ENCODE measurements around the gene ZNF804A.
"Not testable (repeated sequence)": the region's sequence is repeated elsewhere in the genome, so short reads cannot be mapped to it uniquely, and the experiment has no call there.

ZNF804A gene

GRCh38 chr2:184728411-184728810 is 130.1 kb downstream of the ZNF804A start:
- no peak for DNase-seq (ENCODE audit: low spot score)

GRCh38 chr2:184729581-184729980 is 131.3 kb downstream of the ZNF804A start:
- no peak for DNase-seq (ENCODE audit: low spot score)

GRCh38 chr2:184730288-184730687 is 132.0 kb downstream of the ZNF804A start:
- no peak for DNase-seq (ENCODE audit: low spot score)

GRCh38 chr2:184734338-184734737 is 136.0 kb downstream of the ZNF804A start:
- DNase-seq (ENCODE audit: low spot score) = no peak

GRCh38 chr2:184735611-184736010 is 137.3 kb downstream of the ZNF804A start:
- DNase-seq (ENCODE audit: low spot score) = no peak

- DNase-seq (ENCODE audit: low spot score) = no peak
Observed at GRCh38 chr2:184743096-184743495, 144.8 kb downstream of the ZNF804A start.

- DNase-seq (ENCODE audit: low spot score) = no peak
Observed at GRCh38 chr2:184756161-184756560, 157.8 kb downstream of the ZNF804A start.

- DNase-seq (ENCODE audit: low spot score) = no peak
Observed at GRCh38 chr2:184756885-184757284, 158.6 kb downstream of the ZNF804A start.

- DNase-seq (ENCODE audit: low spot score) = not testable (repeated sequence)
Observed at GRCh38 chr2:184759557-184760255, 161.4 kb downstream of the ZNF804A start.

GRCh38 chr2:184760931-184761330 is 162.6 kb downstream of the ZNF804A start:
- no peak for DNase-seq (ENCODE audit: low spot score)

GRCh38 chr2:184765112-184765895 is 167.0 kb downstream of the ZNF804A start:
- DNase-seq (ENCODE audit: low spot score) = no peak

- DNase-seq (ENCODE audit: low spot score) = no peak
Observed at GRCh38 chr2:184767059-184767458, 168.7 kb downstream of the ZNF804A start.

- no peak for DNase-seq (ENCODE audit: low spot score)
Observed at GRCh38 chr2:184769023-184769422, 170.7 kb downstream of the ZNF804A start.

- DNase-seq (ENCODE audit: low spot score) = no peak
Observed at GRCh38 chr2:184769686-184770085, 171.4 kb downstream of the ZNF804A start.

- no peak for DNase-seq (ENCODE audit: low spot score)
Observed at GRCh38 chr2:184779777-184780176, 181.4 kb downstream of the ZNF804A start.

- no peak for DNase-seq (ENCODE audit: low spot score)
Observed at GRCh38 chr2:184780384-184780783, 182.1 kb downstream of the ZNF804A start.

- DNase-seq (ENCODE audit: low spot score) = no peak
Observed at GRCh38 chr2:184780944-184781343, 182.6 kb downstream of the ZNF804A start.

GRCh38 chr2:184783576-184783975 is 185.2 kb downstream of the ZNF804A start:
- no peak for DNase-seq (ENCODE audit: low spot score)

GRCh38 chr2:184793176-184793575 is 194.8 kb downstream of the ZNF804A start:
- DNase-seq (ENCODE audit: low spot score) = no peak

GRCh38 chr2:184799379-184799778 is 201.1 kb downstream of the ZNF804A start:
- DNase-seq (ENCODE audit: low spot score) = no peak

GRCh38 chr2:184814421-184814820 is 216.1 kb downstream of the ZNF804A start:
- DNase-seq (ENCODE audit: low spot score) = no peak

- no peak for DNase-seq (ENCODE audit: low spot score)
Observed at GRCh38 chr2:184815824-184816223, 217.5 kb downstream of the ZNF804A start.

GRCh38 chr2:184824597-184824996 is 226.3 kb downstream of the ZNF804A start:
- no peak for DNase-seq (ENCODE audit: low spot score)

- no peak for DNase-seq (ENCODE audit: low spot score)
Observed at GRCh38 chr2:184830531-184830930, 232.2 kb downstream of the ZNF804A start.

Data from activated CD4-positive, alpha-beta T cell treated with anti-CD3 and anti-CD28 coated beads, Interleukin-2, Interleukin-4, amounts not matched to agents 100 ng/mL and 50 ng/mL, durations not matched to agents 16 hours and 8 hours (primary cell).